ENCODE data around the gene TP53BP1.

DNA sequence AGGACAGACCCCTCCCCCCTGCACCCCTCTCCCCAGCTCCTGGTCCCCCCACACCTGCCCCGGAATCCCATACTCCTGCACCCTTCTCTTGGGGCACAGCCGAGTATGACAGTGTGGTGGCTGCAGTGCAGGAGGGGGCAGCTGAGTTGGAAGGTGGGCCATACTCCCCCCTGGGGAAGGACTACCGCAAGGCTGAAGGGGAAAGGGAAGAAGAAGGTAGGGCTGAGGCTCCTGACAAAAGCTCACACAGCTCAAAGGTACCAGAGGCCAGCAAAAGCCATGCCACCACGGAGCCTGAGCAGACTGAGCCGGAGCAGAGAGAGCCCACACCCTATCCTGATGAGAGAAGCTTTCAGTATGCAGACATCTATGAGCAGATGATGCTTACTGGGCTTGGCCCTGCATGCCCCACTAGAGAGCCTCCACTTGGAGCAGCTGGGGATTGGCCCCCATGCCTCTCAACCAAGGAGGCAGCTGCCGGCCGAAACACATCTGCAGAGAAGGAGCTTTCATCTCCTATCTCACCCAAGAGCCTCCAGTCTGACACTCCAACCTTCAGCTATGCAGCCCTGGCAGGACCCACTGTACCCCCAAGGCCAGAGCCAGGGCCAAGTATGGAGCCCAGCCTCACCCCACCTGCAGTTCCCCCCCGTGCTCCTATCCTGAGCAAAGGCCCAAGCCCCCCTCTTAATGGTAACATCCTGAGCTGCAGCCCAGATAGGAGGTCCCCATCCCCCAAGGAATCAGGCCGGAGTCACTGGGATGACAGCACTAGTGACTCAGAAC is 34.3 kb upstream of the TP53BP1 start:
- TF ChIP-seq, protein P1, sequence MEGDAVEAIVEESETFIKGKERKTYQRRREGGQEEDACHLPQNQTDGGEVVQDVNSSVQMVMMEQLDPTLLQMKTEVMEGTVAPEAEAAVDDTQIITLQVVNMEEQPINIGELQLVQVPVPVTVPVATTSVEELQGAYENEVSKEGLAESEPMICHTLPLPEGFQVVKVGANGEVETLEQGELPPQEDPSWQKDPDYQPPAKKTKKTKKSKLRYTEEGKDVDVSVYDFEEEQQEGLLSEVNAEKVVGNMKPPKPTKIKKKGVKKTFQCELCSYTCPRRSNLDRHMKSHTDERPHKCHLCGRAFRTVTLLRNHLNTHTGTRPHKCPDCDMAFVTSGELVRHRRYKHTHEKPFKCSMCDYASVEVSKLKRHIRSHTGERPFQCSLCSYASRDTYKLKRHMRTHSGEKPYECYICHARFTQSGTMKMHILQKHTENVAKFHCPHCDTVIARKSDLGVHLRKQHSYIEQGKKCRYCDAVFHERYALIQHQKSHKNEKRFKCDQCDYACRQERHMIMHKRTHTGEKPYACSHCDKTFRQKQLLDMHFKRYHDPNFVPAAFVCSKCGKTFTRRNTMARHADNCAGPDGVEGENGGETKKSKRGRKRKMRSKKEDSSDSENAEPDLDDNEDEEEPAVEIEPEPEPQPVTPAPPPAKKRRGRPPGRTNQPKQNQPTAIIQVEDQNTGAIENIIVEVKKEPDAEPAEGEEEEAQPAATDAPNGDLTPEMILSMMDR (IDR thresholded peaks at IDR 0.05 in 4 of 5, conservative IDR thresholded peaks at IDR 0.05 in 1 of 5) = no peak
- no peak for TF ChIP-seq POLR2A (IDR thresholded peaks at IDR 0.05)
